K562 (cell line): Measurements from ENCODE around the gene EML5. TPM values are rescaled to one million over a fixed set of nuclear protein-coding genes. Genes with fewer than 3 reads are reported as not detected.

Experiments used
- CREB1 ChIP-seq, 2 experiments: sonication (generic) in 1 of 2; formaldehyde crosslinking in 1 of 2; IDR thresholded peaks; 2 replicates each; pipeline versions ENCODE4 v1.6.1 to v1.8.0; 2012 to 2022; ENCODE audit warnings: inconsistent platforms in 1 of 2, mild to moderate bottlenecking in 1 of 2, missing genetic modification reagents in 1 of 2, moderate library complexity in 1 of 2
- DPF2 ChIP-seq: fragments of 450-650 bp; IDR thresholded peaks from 2 replicates; pipeline ENCODE4 v1.6.1; 2016
- FOSL1 ChIP-seq: fragments of 200-800 bp; sonication (Bioruptor generic); conservative IDR thresholded peaks from 2 replicates; pipeline ENCODE4 v1.6.1; 2016; ENCODE audit warnings: missing genetic modification characterization, missing compliant biosample characterization
- OTX1 ChIP-seq: fragments of 450-650 bp; formaldehyde crosslinking; IDR thresholded peaks from 2 replicates; pipeline ENCODE4 v1.4.0; 2022; ENCODE audit warnings: mild to moderate bottlenecking
- RBM22 ChIP-seq: fragments of 200-400 bp; formaldehyde crosslinking; IDR thresholded peaks from 2 replicates; pipeline ENCODE4 v1.6.1; 2018; ENCODE audit warnings: low read length, low read depth; ENCODE audit not compliant: poor library complexity, severe bottlenecking
- RFX7 ChIP-seq: fragments of 250-450 bp; sonication (Bioruptor Pico); IDR thresholded peaks from 2 replicates; pipeline ENCODE4 v1.5.1; 2021; ENCODE audit warnings: mild to moderate bottlenecking
- TCF7 ChIP-seq: sonication (generic); IDR thresholded peaks from 2 replicates; pipeline ENCODE4 v1.6.1; 2016; ENCODE audit warnings: antibody characterized with exemption, borderline replicate concordance
- ZBTB17 ChIP-seq: fragments of 450-650 bp; formaldehyde crosslinking; IDR thresholded peaks from 2 replicates; pipeline ENCODE4 v1.4.0; 2020; ENCODE audit warnings: mild to moderate bottlenecking
- ZFX ChIP-seq: sonication (generic); formaldehyde crosslinking; IDR thresholded peaks from 2 replicates; pipeline ENCODE4 v1.8.0; 2022; ENCODE audit warnings: mild to moderate bottlenecking, missing genetic modification reagents, moderate library complexity
- ZMIZ1 ChIP-seq, 2 experiments: fragments of 150-350 bp in 1 of 2; IDR thresholded peaks; 2 replicates each; pipeline ENCODE4 v1.6.1; 2012 to 2016; ENCODE audit warnings: low read depth in 2 of 2, low read length in 2 of 2, mild to moderate bottlenecking in 1 of 2, moderate library complexity in 1 of 2
- polyA plus RNA-seq, 8 experiments: library from polyadenylated mRNA; depleted of rRNA in 4 of 8; stranded (reverse) in 5 of 8; unstranded in 3 of 8; fragments of >200 nt; fragmentation: Nextera tagmentation in 2 of 8; fragmentation: Illumina TruSeq in 1 of 8; extraction: Ambion mirVana in 2 of 8; extraction: Trizol in 1 of 8; gene quantifications; 2 replicates each; pipeline versions ENCODE4 v1.2.1 to v1.2.3, GENCODE V29; 2011 to 2014; ENCODE audit warnings: inconsistent platforms in 1 of 8, missing spikeins in 1 of 8
- total RNA-seq, 7 experiments: library from RNA; depleted of rRNA in 6 of 7; stranded (reverse); fragments of >200 nt in 6 of 7; fragmentation: Illumina TruSeq in 2 of 7; extraction: Trizol in 2 of 7; gene quantifications; 2 replicates each; pipeline versions ENCODE4 v1.2.1 to v1.2.3, GENCODE V29; 2011 to 2021; ENCODE audit warnings: low replicate concordance in 1 of 7
- TF ChIP-seq, protein P1 (sequence below), 2 experiments: fragments of 450-650 bp in 1 of 2; IDR thresholded peaks; 2 replicates each; pipeline ENCODE4 v1.6.1; 2011 to 2017; ENCODE audit warnings: low read depth in 2 of 2, antibody characterized with exemption in 1 of 2, borderline replicate concordance in 1 of 2, low read length in 1 of 2, mild to moderate bottlenecking in 1 of 2, mixed read lengths in 1 of 2; ENCODE audit not compliant: control insufficient read depth in 1 of 2
- TF ChIP-seq, protein P2 (sequence below): fragments of 450-650 bp; IDR thresholded peaks from one replicate; pipeline ENCODE4 v1.6.1; 2018; ENCODE audit warnings: mild to moderate bottlenecking, moderate library complexity; ENCODE audit not compliant: partially characterized antibody
- TF ChIP-seq, protein P3 (sequence below): fragments of 450-650 bp; formaldehyde crosslinking; IDR thresholded peaks from 2 replicates; pipeline ENCODE4 v1.4.0; 2020; ENCODE audit warnings: mild to moderate bottlenecking, moderate library complexity

The EML5 gene
- total and polyA plus RNA-seq, 9 of the 15 experiments (the other 6 are each of a cell fraction or from before 2014, with no cell fraction given): 0.06 to 0.34 (median 0.22) TPM

DNA sequence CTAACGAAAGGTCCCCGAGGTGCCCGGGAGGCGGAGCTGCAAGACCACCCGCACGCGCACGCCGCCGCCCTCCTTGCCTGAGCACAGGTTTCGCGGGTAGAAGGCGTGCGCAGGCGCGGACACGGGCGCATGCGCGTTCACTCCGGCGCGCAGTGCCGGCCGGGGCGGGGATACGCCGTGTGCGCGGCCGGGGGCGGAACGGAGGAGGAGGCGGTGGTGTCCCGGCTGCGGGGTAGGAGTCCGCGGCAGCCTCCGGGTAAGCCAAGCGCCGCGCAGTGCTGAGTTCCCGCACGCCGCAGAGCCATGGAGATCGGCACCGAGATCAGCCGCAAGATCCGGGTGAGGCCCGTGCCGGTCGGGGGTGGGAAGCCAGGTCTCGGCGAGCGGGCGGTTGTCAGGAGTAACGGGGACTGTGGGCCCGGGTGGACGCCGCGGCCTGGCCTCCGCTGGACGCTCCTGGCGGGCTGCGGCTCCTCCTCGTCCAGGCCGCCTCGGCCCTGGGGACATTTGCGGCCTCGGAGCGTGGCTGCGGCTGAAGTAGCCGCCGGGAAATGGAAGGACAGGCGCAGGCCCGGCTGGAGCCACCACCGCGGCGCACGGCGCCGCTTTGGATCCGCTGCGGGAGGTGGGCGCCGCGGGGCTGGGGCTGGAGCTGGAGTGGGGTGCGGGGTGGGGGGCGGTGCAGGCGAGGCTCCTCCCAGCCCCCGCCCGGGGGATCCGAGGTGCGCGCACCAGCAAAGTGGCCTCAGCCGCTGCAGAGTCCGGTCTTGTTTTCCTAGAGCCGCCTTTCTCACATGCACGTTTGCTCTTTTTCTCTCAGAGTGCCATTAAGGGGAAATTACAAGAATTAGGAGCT lies 229.7 kb downstream of the EML5 start, which contains the start of gene ZC3H14 (continued):
- TF ChIP-seq, protein P1, sequence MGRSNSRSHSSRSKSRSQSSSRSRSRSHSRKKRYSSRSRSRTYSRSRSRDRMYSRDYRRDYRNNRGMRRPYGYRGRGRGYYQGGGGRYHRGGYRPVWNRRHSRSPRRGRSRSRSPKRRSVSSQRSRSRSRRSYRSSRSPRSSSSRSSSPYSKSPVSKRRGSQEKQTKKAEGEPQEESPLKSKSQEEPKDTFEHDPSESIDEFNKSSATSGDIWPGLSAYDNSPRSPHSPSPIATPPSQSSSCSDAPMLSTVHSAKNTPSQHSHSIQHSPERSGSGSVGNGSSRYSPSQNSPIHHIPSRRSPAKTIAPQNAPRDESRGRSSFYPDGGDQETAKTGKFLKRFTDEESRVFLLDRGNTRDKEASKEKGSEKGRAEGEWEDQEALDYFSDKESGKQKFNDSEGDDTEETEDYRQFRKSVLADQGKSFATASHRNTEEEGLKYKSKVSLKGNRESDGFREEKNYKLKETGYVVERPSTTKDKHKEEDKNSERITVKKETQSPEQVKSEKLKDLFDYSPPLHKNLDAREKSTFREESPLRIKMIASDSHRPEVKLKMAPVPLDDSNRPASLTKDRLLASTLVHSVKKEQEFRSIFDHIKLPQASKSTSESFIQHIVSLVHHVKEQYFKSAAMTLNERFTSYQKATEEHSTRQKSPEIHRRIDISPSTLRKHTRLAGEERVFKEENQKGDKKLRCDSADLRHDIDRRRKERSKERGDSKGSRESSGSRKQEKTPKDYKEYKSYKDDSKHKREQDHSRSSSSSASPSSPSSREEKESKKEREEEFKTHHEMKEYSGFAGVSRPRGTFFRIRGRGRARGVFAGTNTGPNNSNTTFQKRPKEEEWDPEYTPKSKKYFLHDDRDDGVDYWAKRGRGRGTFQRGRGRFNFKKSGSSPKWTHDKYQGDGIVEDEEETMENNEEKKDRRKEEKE (IDR thresholded peaks at IDR 0.05; ENCODE audit: borderline replicate concordance in 1 of 2, control insufficient read depth in 1 of 2, low read depth in 2 of 2, low read length in 1 of 2): no peak
- TF ChIP-seq CREB1 (IDR thresholded peaks at IDR 0.05) (no peak), CREB1 (CRISPR knock-in tag; IDR thresholded peaks at IDR 0.05) (peak; percentile 34; the same call in 1 of the 2 replicates), ZBTB17 (no peak), DPF2 (no peak), RFX7 (CRISPR knock-in tag) (no peak), ZMIZ1 (IDR thresholded peaks at IDR 0.05; ENCODE audit: low read depth in 2 of 2, low read length in 2 of 2) (no peak), RBM22 (no peak), OTX1 (no peak), FOSL1 (tag) (no peak), ZFX (CRISPR knock-in tag) (peak; percentile 98), TCF7 (no peak)
- TF ChIP-seq, protein P2, sequence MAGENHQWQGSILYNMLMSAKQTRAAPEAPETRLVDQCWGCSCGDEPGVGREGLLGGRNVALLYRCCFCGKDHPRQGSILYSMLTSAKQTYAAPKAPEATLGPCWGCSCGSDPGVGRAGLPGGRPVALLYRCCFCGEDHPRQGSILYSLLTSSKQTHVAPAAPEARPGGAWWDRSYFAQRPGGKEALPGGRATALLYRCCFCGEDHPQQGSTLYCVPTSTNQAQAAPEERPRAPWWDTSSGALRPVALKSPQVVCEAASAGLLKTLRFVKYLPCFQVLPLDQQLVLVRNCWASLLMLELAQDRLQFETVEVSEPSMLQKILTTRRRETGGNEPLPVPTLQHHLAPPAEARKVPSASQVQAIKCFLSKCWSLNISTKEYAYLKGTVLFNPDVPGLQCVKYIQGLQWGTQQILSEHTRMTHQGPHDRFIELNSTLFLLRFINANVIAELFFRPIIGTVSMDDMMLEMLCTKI: no peak
- TF ChIP-seq, protein P3, sequence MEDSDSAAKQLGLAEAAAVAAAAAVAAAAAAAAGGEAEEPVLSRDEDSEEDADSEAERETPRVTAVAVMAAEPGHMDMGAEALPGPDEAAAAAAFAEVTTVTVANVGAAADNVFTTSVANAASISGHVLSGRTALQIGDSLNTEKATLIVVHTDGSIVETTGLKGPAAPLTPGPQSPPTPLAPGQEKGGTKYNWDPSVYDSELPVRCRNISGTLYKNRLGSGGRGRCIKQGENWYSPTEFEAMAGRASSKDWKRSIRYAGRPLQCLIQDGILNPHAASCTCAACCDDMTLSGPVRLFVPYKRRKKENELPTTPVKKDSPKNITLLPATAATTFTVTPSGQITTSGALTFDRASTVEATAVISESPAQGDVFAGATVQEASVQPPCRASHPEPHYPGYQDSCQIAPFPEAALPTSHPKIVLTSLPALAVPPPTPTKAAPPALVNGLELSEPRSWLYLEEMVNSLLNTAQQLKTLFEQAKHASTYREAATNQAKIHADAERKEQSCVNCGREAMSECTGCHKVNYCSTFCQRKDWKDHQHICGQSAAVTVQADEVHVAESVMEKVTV (CRISPR knock-in tag): no peak
